MM.1S (cell line): ENCODE results near the gene APOH.

ENCODE experiments used
- DNase-seq: peaks from one replicate; pipeline ENCODE4 v3.0.0-alpha.2; 2015
- H2AFZ ChIP-seq: fragments of 300-600 bp; sonication (generic); 2 replicates; pipeline ENCODE4 v1.6.0; 2016; ENCODE audit warnings: antibody characterized with exemption, low read length
- H3F3A ChIP-seq: fragments of 300-600 bp; sonication (generic); 2 replicates; pipeline ENCODE4 v1.6.1; 2016; ENCODE audit warnings: mild to moderate bottlenecking, antibody characterized with exemption, low read length, moderate library complexity, mixed read lengths; ENCODE audit not compliant: insufficient read depth
- H3K27ac ChIP-seq: fragments of 300-600 bp; sonication (generic); 2 replicates; pipeline ENCODE4 v1.5.1; 2016; ENCODE audit warnings: mild to moderate bottlenecking, low read length
- H3K27me3 ChIP-seq: fragments of 300-600 bp; sonication (generic); replicated peaks from 2 replicates; pipeline ENCODE4 v1.6.0; 2016; ENCODE audit warnings: low read length; ENCODE audit not compliant: insufficient read depth
- H3K36me3 ChIP-seq: fragments of 300-600 bp; sonication (generic); replicated peaks from 2 replicates; pipeline ENCODE4 v1.6.1; 2016; ENCODE audit warnings: mild to moderate bottlenecking, low read length, mixed read lengths; ENCODE audit not compliant: insufficient read depth
- H3K4me1 ChIP-seq: fragments of 300-600 bp; sonication (generic); 2 replicates; pipeline ENCODE4 v1.6.1; 2016; ENCODE audit warnings: low read length, mixed read lengths
- H3K4me2 ChIP-seq: fragments of 300-600 bp; sonication (generic); 2 replicates; pipeline ENCODE4 v1.6.0; 2016; ENCODE audit warnings: low read depth, low read length
- H3K4me3 ChIP-seq: fragments of 300-600 bp; sonication (generic); 2 replicates; pipeline ENCODE4 v1.5.1; 2016; ENCODE audit warnings: low read length, mixed read lengths
- H3K79me2 ChIP-seq: fragments of 300-600 bp; sonication (generic); 2 replicates; pipeline ENCODE4 v1.6.1; 2016; ENCODE audit warnings: mixed run types, low read length, mixed read lengths
- H3K9ac ChIP-seq: fragments of 300-600 bp; sonication (generic); 2 replicates; pipeline ENCODE4 v1.6.1; 2016; ENCODE audit warnings: low read length, mixed read lengths
- H3K9me2 ChIP-seq: fragments of 300-600 bp; sonication (generic); replicated peaks from 2 replicates; pipeline ENCODE4 v1.6.1; 2016; ENCODE audit warnings: mild to moderate bottlenecking, low read length, mixed read lengths; ENCODE audit not compliant: insufficient read depth
- H3K9me3 ChIP-seq: fragments of 300-600 bp; sonication (generic); replicated peaks from 2 replicates; pipeline ENCODE4 v1.6.1; 2016; ENCODE audit warnings: mild to moderate bottlenecking, low read length, mixed read lengths; ENCODE audit not compliant: insufficient read depth
- H4K20me1 ChIP-seq: fragments of 300-600 bp; sonication (generic); 2 replicates; pipeline ENCODE4 v1.6.1; 2016; ENCODE audit warnings: mild to moderate bottlenecking, low read length, moderate library complexity, mixed read lengths; ENCODE audit not compliant: insufficient read depth
- CTCF ChIP-seq: fragments of 300-600 bp; sonication (generic); IDR thresholded peaks from 2 replicates; pipeline ENCODE4 v1.5.1; 2016; ENCODE audit warnings: antibody characterized with exemption, low read length, mixed read lengths
- EZH2 ChIP-seq: fragments of 300-600 bp; sonication (generic); optimal IDR thresholded peaks from 2 replicates; pipeline ENCODE3; 2017; ENCODE audit warnings: low read depth, mild to moderate bottlenecking, antibody characterized with exemption, low read length, mixed read lengths
- EZH2phosphoT487 ChIP-seq: fragments of 300-600 bp; sonication (generic); IDR thresholded peaks from 2 replicates; pipeline ENCODE4 v1.6.1; 2018; ENCODE audit warnings: antibody characterized with exemption, low read length

The APOH gene

GRCh38 chr17:66221755-66222530 lies 7.3 kb downstream of the APOH start:
- no peak overlapping the region for H2AFZ ChIP-seq
- H3K9ac ChIP-seq = no peak overlapping the region
- no peaks in the 10 kb centered on the region for H3K4me1 ChIP-seq
- no peak overlapping the region for H3K4me2 ChIP-seq
- H4K20me1 ChIP-seq = no peaks in the 10 kb centered on the region
- H3K79me2 ChIP-seq = no peaks in the 10 kb centered on the region
- H3K4me3 ChIP-seq = no peak overlapping the region
- no peak for DNase-seq
- H3K27ac ChIP-seq = no peak overlapping the region
- H3K9me3 ChIP-seq = no peaks in the 10 kb centered on the region
- no peaks in the 10 kb centered on the region for H3F3A ChIP-seq
- TF ChIP-seq CTCF (no peak), EZH2phosphoT487 (no peak), EZH2 (no peak)
- H3K27me3 ChIP-seq = no peaks in the 10 kb centered on the region
- H3K36me3 ChIP-seq = no peaks in the 10 kb centered on the region
- no peaks in the 10 kb centered on the region for H3K9me2 ChIP-seq

- Histone ChIP-seq H3K4me1 (no peaks in the 10 kb centered on the region), H3F3A (no peaks in the 10 kb centered on the region), H3K27me3 (no peaks in the 10 kb centered on the region), H3K9me2 (no peaks in the 10 kb centered on the region), H3K9ac (no peak overlapping the region), H3K79me2 (no peaks in the 10 kb centered on the region), H3K9me3 (no peaks in the 10 kb centered on the region), H3K4me2 (no peak overlapping the region), H4K20me1 (no peaks in the 10 kb centered on the region), H3K36me3 (no peaks in the 10 kb centered on the region), H2AFZ (no peak overlapping the region), H3K4me3 (no peak overlapping the region), H3K27ac (no peak overlapping the region)
- TF ChIP-seq EZH2 (no peak), CTCF (no peak), EZH2phosphoT487 (no peak)
- DNase-seq = no peak
Measured at GRCh38 chr17:66221343-66221742, 7.9 kb downstream of the APOH start.

- no peaks in the 10 kb centered on the region for H3F3A ChIP-seq
- no peak overlapping the region for H2AFZ ChIP-seq
- no peak overlapping the region for H3K27ac ChIP-seq
- H3K9me2 ChIP-seq = no peaks in the 10 kb centered on the region
- no peak overlapping the region for H3K9ac ChIP-seq
- H3K4me3 ChIP-seq = no peak overlapping the region
- H3K9me3 ChIP-seq = no peaks in the 10 kb centered on the region
- H4K20me1 ChIP-seq = no peaks in the 10 kb centered on the region
- no peaks in the 10 kb centered on the region for H3K36me3 ChIP-seq
- DNase-seq = no peak
- TF ChIP-seq CTCF = no peak
- TF ChIP-seq EZH2 = no peak
- no peak for TF ChIP-seq EZH2phosphoT487
- no peak overlapping the region for H3K4me2 ChIP-seq
- no peaks in the 10 kb centered on the region for H3K4me1 ChIP-seq
- no peaks in the 10 kb centered on the region for H3K79me2 ChIP-seq
- no peaks in the 10 kb centered on the region for H3K27me3 ChIP-seq
Measured at GRCh38 chr17:66220079-66220835, 9.0 kb downstream of the APOH start.
